Esophagus muscularis mucosa (tissue), 4 donors: ENCODE measurements around the gene STK4. TPM values are rescaled to one million over a fixed set of nuclear protein-coding genes. Genes with fewer than 3 reads are reported as not detected.

ENCODE experiments used
- DNase-seq: peaks from one replicate; pipeline ENCODE4 v3.0.0-alpha.2; 2017; ENCODE audit errors: extremely low spot score
- H3K27ac ChIP-seq, 4 donors: fragments of 200-600 bp; sonication (generic); replicated peaks in 1 of 4; 1 replicate in 3 of 4; 2 replicates in 1 of 4; pipeline ENCODE4 v1.5.1; 2016 to 2019; ENCODE audit warnings: mild to moderate bottlenecking in 1 of 4
- H3K27me3 ChIP-seq, 4 donors: fragments of 200-600 bp; sonication (generic); one replicate each; pipeline versions ENCODE4 v1.5.1 to v1.6.0; 2016 to 2019
- H3K36me3 ChIP-seq, 4 donors: fragments of 200-600 bp; sonication (generic); one replicate each; pipeline ENCODE4 v1.5.1; 2016 to 2019
- H3K4me1 ChIP-seq, 4 donors: fragments of 200-600 bp; sonication (generic); one replicate each; pipeline ENCODE4 v1.5.1; 2016 to 2019
- H3K4me3 ChIP-seq, 4 donors: fragments of 200-600 bp; sonication (generic); 1 replicate in 2 of 4; 2 replicates in 2 of 4; pipeline ENCODE4 v1.5.1; 2016 to 2019; ENCODE audit warnings: mild to moderate bottlenecking in 4 of 4, moderate library complexity in 1 of 4
- H3K9me3 ChIP-seq, 4 donors: fragments of 200-600 bp; sonication (generic); 1 replicate in 3 of 4; 2 replicates in 1 of 4; pipeline ENCODE4 v1.5.1; 2016 to 2019
- CTCF ChIP-seq, 3 experiments: fragments of 200-600 bp in 2 of 3; fragments of 450-650 bp in 1 of 3; sonication (generic) in 2 of 3; IDR thresholded peaks; one replicate each; pipeline ENCODE4 v1.5.1; 2017 to 2019; ENCODE audit warnings: antibody characterized with exemption in 3 of 3, mild to moderate bottlenecking in 2 of 3, moderate library complexity in 1 of 3
- EP300 ChIP-seq: sonication (generic); formaldehyde crosslinking; IDR thresholded peaks from one replicate; pipeline ENCODE4 v1.6.1; 2017; ENCODE audit warnings: antibody characterized with exemption
- POLR2A ChIP-seq: fragments of 450-650 bp; IDR thresholded peaks from one replicate; pipeline ENCODE4 v1.6.1; 2017; ENCODE audit warnings: antibody characterized with exemption, moderate library complexity, mild to moderate bottlenecking, low read depth
- POLR2AphosphoS5 ChIP-seq, 2 donors: sonication (generic); formaldehyde crosslinking; IDR thresholded peaks; one replicate each; pipeline ENCODE4 v1.6.1; 2017; ENCODE audit warnings: antibody characterized with exemption in 2 of 2
- WGBS: methylation state at CpG from one replicate; pipeline ENCODE4 v1.1.5; 2018; 5-methylcytosine and 5-hydroxymethylcytosine counted together
- intact Hi-C: fragments of 100-400 bp; cut with DNase I; formaldehyde crosslinking; loops from one replicate; pipeline ENCODE4 v1.15.1; 2023
- total RNA-seq, 4 donors: library from RNA; depleted of rRNA; stranded (reverse); fragments of >200 nt; gene quantifications; one replicate each; pipeline versions ENCODE4 v1.1.0 to v1.2.1, GENCODE V29; 2016

STK4 gene
- total RNA-seq, 4 donors from 2014 or later: 26.0 to 31.6 (median 27.7) TPM

GRCh38 chr20:44918761-44919160 is 47.6 kb upstream of the STK4 start:
- Histone ChIP-seq H3K9me3 (no peaks in the 10 kb centered on the region), H3K36me3 (peaks cover 0 to 24% (median 3%) of the 10 kb centered on the region in 4 donors), H3K4me3 (no peak overlapping the region), H3K27ac (no peak overlapping the region), H3K27me3 (no peaks in the 10 kb centered on the region), H3K4me1 (no peaks in the 10 kb centered on the region)
- no peak for DNase-seq
- WGBS: 93% methylated on average over 10 of the region's 10 CpGs
- intact Hi-C loops: no loop called here
- no peak for TF ChIP-seq CTCF (IDR thresholded peaks at IDR 0.05)
- TF ChIP-seq EP300: no peak
- no peak for TF ChIP-seq POLR2A
- no peak for TF ChIP-seq POLR2AphosphoS5 (IDR thresholded peaks at IDR 0.05)

GRCh38 chr20:44921447-44921846 is 44.9 kb upstream of the STK4 start:
- Histone ChIP-seq H3K4me1 (no peaks in the 10 kb centered on the region), H3K27ac (no peak overlapping the region), H3K36me3 (peaks cover 0 to 30% (median 5%) of the 10 kb centered on the region in 4 donors), H3K9me3 (no peaks in the 10 kb centered on the region), H3K4me3 (no peak overlapping the region), H3K27me3 (no peaks in the 10 kb centered on the region)
- WGBS: 96% methylated on average over 14 of the region's 14 CpGs
- no peak for TF ChIP-seq POLR2AphosphoS5 (IDR thresholded peaks at IDR 0.05)
- no peak for TF ChIP-seq POLR2A
- no peak for TF ChIP-seq CTCF (IDR thresholded peaks at IDR 0.05)
- TF ChIP-seq EP300: no peak
- no peak for DNase-seq
- intact Hi-C loops: no loop called here

- no peaks in the 10 kb centered on the region for H3K27me3 ChIP-seq
- H3K4me3 ChIP-seq: no peak overlapping the region
- intact Hi-C loops: no loop called here
- WGBS: 83% methylated on average over 4 of the region's 4 CpGs
- H3K27ac ChIP-seq: no peak overlapping the region
- H3K4me1 ChIP-seq: no peaks in the 10 kb centered on the region
- peaks cover 0 to 25% (median 3%) of the 10 kb centered on the region in 4 donors for H3K36me3 ChIP-seq
- H3K9me3 ChIP-seq: no peaks in the 10 kb centered on the region
- TF ChIP-seq EP300 (no peak), POLR2AphosphoS5 (IDR thresholded peaks at IDR 0.05) (no peak), POLR2A (no peak), CTCF (IDR thresholded peaks at IDR 0.05) (no peak)
- DNase-seq: no peak
Measured at GRCh38 chr20:44924541-44924940, 41.8 kb upstream of the STK4 start.

- TF ChIP-seq CTCF (IDR thresholded peaks at IDR 0.05): no peak
- TF ChIP-seq POLR2A: no peak
- TF ChIP-seq EP300: no peak
- no peak for TF ChIP-seq POLR2AphosphoS5 (IDR thresholded peaks at IDR 0.05)
- Histone ChIP-seq H3K27ac (no peak overlapping the region), H3K27me3 (no peaks in the 10 kb centered on the region), H3K4me1 (no peaks in the 10 kb centered on the region), H3K9me3 (no peaks in the 10 kb centered on the region), H3K4me3 (no peak overlapping the region), H3K36me3 (peaks cover 0 to 21% (median 11%) of the 10 kb centered on the region in 4 donors)
- intact Hi-C loops: no loop called here
- no peak for DNase-seq
- 84% methylated on average over 3 of the region's 3 CpGs for WGBS
Measured at GRCh38 chr20:44928595-44928994, 37.7 kb upstream of the STK4 start.

- Histone ChIP-seq H3K9me3 (no peaks in the 10 kb centered on the region), H3K4me1 (no peaks in the 10 kb centered on the region), H3K36me3 (peaks cover 0 to 14% (median 6%) of the 10 kb centered on the region in 4 donors), H3K27me3 (no peaks in the 10 kb centered on the region), H3K27ac (no peak overlapping the region), H3K4me3 (no peak overlapping the region)
- 92% methylated on average over 18 of the region's 18 CpGs for WGBS
- no peak for TF ChIP-seq EP300
- no peak for TF ChIP-seq POLR2A
- no peak for TF ChIP-seq POLR2AphosphoS5 (IDR thresholded peaks at IDR 0.05)
- no peak for TF ChIP-seq CTCF (IDR thresholded peaks at IDR 0.05)
- intact Hi-C loops: no loop called here
- no peak for DNase-seq
Measured at GRCh38 chr20:44930517-44931168, 35.7 kb upstream of the STK4 start.
